Psoas muscle (tissue), 8 donors: ENCODE results near the gene GLIPR2. TPM values are rescaled to one million over a fixed set of nuclear protein-coding genes. Genes with fewer than 3 reads are reported as not detected.
A peak's percentile ranks its signal among the peaks of the same experiment; 100 is the strongest.

Experiments
- ATAC-seq, 4 donors: fragments of 200-7000 bp; cut with Tn5 transposase; one replicate each; pipeline ENCODE4 v1.9.1; 2020; ENCODE audit warnings: moderate library complexity in 3 of 4, mild to moderate bottlenecking in 2 of 4
- DNase-seq, 2 donors: peaks; one replicate each; pipeline ENCODE4 v3.0.0-alpha.2; 2020
- H3K27ac ChIP-seq: fragments of 200-600 bp; one replicate; pipeline ENCODE4 v1.8.0; 2022
- H3K27me3 ChIP-seq, 3 donors: fragments of 200-600 bp in 1 of 3; one replicate each; pipeline versions ENCODE4 v1.6.1 to v1.8.0; 2013 to 2022; ENCODE audit warnings: low read length in 2 of 3, mild to moderate bottlenecking in 2 of 3, moderate library complexity in 1 of 3; ENCODE audit not compliant: insufficient read depth in 3 of 3
- H3K36me3 ChIP-seq, 2 donors: fragments of 200-600 bp in 1 of 2; one replicate each; pipeline versions ENCODE4 v1.6.1 to v1.8.0; 2013 to 2022; ENCODE audit warnings: low read depth in 1 of 2, mild to moderate bottlenecking in 1 of 2, moderate library complexity in 1 of 2; ENCODE audit not compliant: insufficient read depth in 1 of 2
- H3K4me1 ChIP-seq: fragments of 200-600 bp; one replicate; pipeline ENCODE4 v1.8.0; 2022
- H3K4me3 ChIP-seq: fragments of 200-600 bp; one replicate; pipeline ENCODE4 v1.8.0; 2022; ENCODE audit warnings: mild to moderate bottlenecking
- H3K9me3 ChIP-seq: fragments of 200-600 bp; one replicate; pipeline ENCODE4 v1.8.0; 2022
- CTCF ChIP-seq: fragments of 200-600 bp; IDR thresholded peaks from one replicate; pipeline ENCODE4 v1.8.0; 2022; ENCODE audit warnings: antibody characterized with exemption
- WGBS, 3 donors: extraction: QIAGEN DNeasy Blood & Tissue Kit; methylation state at CpG; one replicate each; pipeline versions ENCODE4 v1.1.6 to v1.1.7; 2013; 5-methylcytosine and 5-hydroxymethylcytosine counted together
- intact Hi-C, 2 donors: fragments of 100-400 bp; cut with DNase I; formaldehyde crosslinking; loops; one replicate each; pipeline versions ENCODE4 v1.11.0 to v1.14.2; 2022
- polyA plus RNA-seq, 3 donors: library from polyadenylated mRNA; stranded (reverse); fragments of 200-250 nt; gene quantifications; one replicate each; pipeline ENCODE4 v1.2.3, GENCODE V29; 2013
- total RNA-seq, 4 donors: library from RNA; stranded (reverse); fragmentation: NEBNext Ultra II Directional in 2 of 4; extraction: Animal tissue kit (Norgen Biotek cat#: 25700) in 2 of 4; gene quantifications; one replicate each; pipeline versions ENCODE4 v1.2.1 to v1.2.4, GENCODE V29; 2021 to 2023
- donor health status: healthy with polysubstance abuse.
- donor health status: DM: no; HTN: no; CAD: no; lungs with moderate emphysema.
- donor health status: Bipolar disorder and iron deficiency.
- donor health status: healthy.
- donor health status: DM: yes; HTN: yes; CAD: no.
- donor health status: DM: no; HTN: no; CAD: no.
- donor health status: DM: no; HTN: no; CAD: no.
- donor health status: DM: yes; HTN: yes; CAD: no.

Gene GLIPR2
- total and polyA plus RNA-seq, 7 donors: 2.5 to 6.5 (median 3.6) TPM

- no peak overlapping the region for H3K4me3 ChIP-seq
- no peak overlapping the region for H3K27ac ChIP-seq
- ATAC-seq: peak in 2 of 4 donors; percentile 36 to 59
- WGBS, 3 donors: 54 to 74% (median 61%) methylated on average over 4 of the region's 4 CpGs
- TF ChIP-seq CTCF: no peak
- H3K36me3 ChIP-seq: no peaks in the 10 kb centered on the region
- no peaks in the 10 kb centered on the region for H3K4me1 ChIP-seq
- no peaks in the 10 kb centered on the region for H3K9me3 ChIP-seq
- intact Hi-C loops: loop anchor here (2.0 to 5.0 kb wide), 3 partner anchors 60 to 225 kb away; no protein-coding TSS in a partner anchor
- H3K27me3 ChIP-seq: no peaks in the 10 kb centered on the region
- DNase-seq: peak in 1 of 2 donors; percentile 26
Measured at GRCh38 chr9:36101916-36102741, 34.4 kb upstream of the GLIPR2 start.

GRCh38 chr9:36102742-36103495 lies 33.6 kb upstream of the GLIPR2 start:
- no peak overlapping the region for H3K27ac ChIP-seq
- no peaks in the 10 kb centered on the region for H3K4me1 ChIP-seq
- ATAC-seq: peak; percentile 75 to 86 (median 82)
- no peak overlapping the region for H3K4me3 ChIP-seq
- 73 to 77% (median 74%) methylated on average over 10 of the region's 10 CpGs for WGBS, 3 donors
- intact Hi-C loops: loop anchor here (2.0 to 5.0 kb wide), 3 partner anchors 59 to 224 kb away; no protein-coding TSS in a partner anchor
- DNase-seq: peak; percentile 76 to 87
- TF ChIP-seq CTCF: peak; percentile 79
- no peaks in the 10 kb centered on the region for H3K9me3 ChIP-seq
- H3K36me3 ChIP-seq: peaks cover 0 to 4% of the 10 kb centered on the region in 2 donors
- no peaks in the 10 kb centered on the region for H3K27me3 ChIP-seq

- peaks cover 0 to 9% of the 10 kb centered on the region in 2 donors for H3K36me3 ChIP-seq
- no peak for ATAC-seq
- no peaks in the 10 kb centered on the region for H3K4me1 ChIP-seq
- intact Hi-C loops: no loop called here
- no peaks in the 10 kb centered on the region for H3K27me3 ChIP-seq
- DNase-seq: no peak
- no peak overlapping the region for H3K4me3 ChIP-seq
- no peak for TF ChIP-seq CTCF
- 51 to 75% (median 66%) methylated on average over 2 of the region's 2 CpGs for WGBS, 3 donors
- no peaks in the 10 kb centered on the region for H3K9me3 ChIP-seq
- H3K27ac ChIP-seq: no peak overlapping the region
Measured at GRCh38 chr9:36109071-36109470, 27.5 kb upstream of the GLIPR2 start.

GRCh38 chr9:36110434-36110833 lies 26.1 kb upstream of the GLIPR2 start:
- 87 to 93% (median 92%) methylated on average over 2 of the region's 2 CpGs for WGBS, 3 donors
- ATAC-seq (no peak), DNase-seq (no peak)
- Histone ChIP-seq H3K4me3 (no peak overlapping the region), H3K27ac (no peak overlapping the region), H3K4me1 (no peaks in the 10 kb centered on the region), H3K27me3 (no peaks in the 10 kb centered on the region), H3K9me3 (no peaks in the 10 kb centered on the region), H3K36me3 (peaks cover 0 to 9% of the 10 kb centered on the region in 2 donors)
- TF ChIP-seq CTCF: no peak
- intact Hi-C loops: no loop called here
